Measurements from ENCODE around the gene SNX13. TPM values are rescaled to one million over a fixed set of nuclear protein-coding genes. Genes with fewer than 3 reads are reported as not detected.
A peak's percentile ranks its signal among the peaks of the same experiment; 100 is the strongest.

Gene SNX13
- total RNA-seq, 2 donors from 2014 or later, result 19.5 to 19.8 TPM

- Mint-ChIP-seq H3K27me3 (ENCODE audit: low read depth) (no peaks in the 10 kb centered on the region), H3K4me3 (peak overlapping the region; percentile 92 to 96), H3K4me1 (ENCODE audit: low read depth) (peaks cover 55% of the 10 kb centered on the region), H3K27ac (peak overlapping the region; percentile 99), H3K36me3 (ENCODE audit: insufficient read depth in 2 of 2) (peaks cover 5% of the 10 kb centered on the region in 2 donors), H3K9me3 (no peaks in the 10 kb centered on the region)
- peak; percentile 68 to 70 for ATAC-seq (replicated peaks in 1 of 2)
- DNase-seq, result peak; percentile 54 to 68
Measured at GRCh38 chr7:17939606-17940301, 540 bp downstream of the SNX13 start.

- Mint-ChIP-seq H3K36me3 (ENCODE audit: insufficient read depth in 2 of 2) (peaks cover 5% of the 10 kb centered on the region in 2 donors), H3K4me1 (ENCODE audit: low read depth) (peaks cover 61% of the 10 kb centered on the region), H3K27ac (peak overlapping the region; percentile 99), H3K27me3 (ENCODE audit: low read depth) (no peaks in the 10 kb centered on the region), H3K4me3 (peak overlapping the region; percentile 92 to 96), H3K9me3 (no peaks in the 10 kb centered on the region)
- no peak for ATAC-seq (replicated peaks in 1 of 2)
- no peak for DNase-seq
Measured at GRCh38 chr7:17939211-17939605, 1.1 kb downstream of the SNX13 start.

DNA sequence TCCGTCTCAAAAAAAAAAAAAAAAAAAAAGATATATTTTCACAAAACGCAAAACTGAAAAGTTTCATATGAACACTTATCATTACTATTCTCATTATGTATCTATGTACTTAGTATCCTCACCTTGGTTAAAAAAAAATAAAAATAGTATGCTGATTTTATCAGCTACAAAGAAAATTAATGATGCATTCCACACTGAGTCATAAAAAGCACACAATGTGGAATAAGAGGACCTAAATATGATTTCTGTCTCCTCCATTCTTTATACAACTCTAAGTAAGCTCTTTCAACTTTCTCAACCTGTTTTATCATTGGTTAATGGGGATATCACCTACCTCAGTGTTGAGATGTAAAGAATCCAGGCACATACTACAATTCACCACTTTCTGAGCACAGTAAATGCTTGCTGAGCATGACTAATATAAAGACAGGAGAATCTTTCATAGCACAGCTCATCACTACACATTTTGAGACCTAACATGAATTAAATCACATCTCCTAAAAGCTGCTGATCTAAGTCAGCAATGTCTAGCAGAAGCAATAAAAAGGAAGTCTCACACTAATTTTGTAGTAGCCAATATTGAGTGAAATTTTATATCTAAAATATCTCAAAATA is 2.7 kb downstream of the SNX13 start:
- peak overlapping the region; percentile 76 for H3K27ac Mint-ChIP-seq
- H3K36me3 Mint-ChIP-seq (ENCODE audit: insufficient read depth in 2 of 2), result peaks cover 5% of the 10 kb centered on the region in 2 donors
- H3K9me3 Mint-ChIP-seq, result no peaks in the 10 kb centered on the region
- no peaks in the 10 kb centered on the region for H3K27me3 Mint-ChIP-seq (ENCODE audit: low read depth)
- peak overlapping the region; percentile 23 to 96 for H3K4me3 Mint-ChIP-seq
- peak; percentile 39 to 44 for ATAC-seq (replicated peaks in 1 of 2)
- H3K4me1 Mint-ChIP-seq (ENCODE audit: low read depth), result peaks cover 77% of the 10 kb centered on the region
- DNase-seq, result no peak

GRCh38 chr7:17936321-17936720 is 4.0 kb downstream of the SNX13 start:
- H3K9me3 Mint-ChIP-seq, result no peaks in the 10 kb centered on the region
- peaks cover 72% of the 10 kb centered on the region for H3K4me1 Mint-ChIP-seq (ENCODE audit: low read depth)
- H3K27me3 Mint-ChIP-seq (ENCODE audit: low read depth), result no peaks in the 10 kb centered on the region
- DNase-seq (no peak), ATAC-seq (replicated peaks in 1 of 2) (no peak)
- H3K4me3 Mint-ChIP-seq, result peak overlapping the region in 1 of 2 donors; percentile 54
- H3K36me3 Mint-ChIP-seq (ENCODE audit: insufficient read depth in 2 of 2), result peaks cover 5% of the 10 kb centered on the region in 2 donors
- H3K27ac Mint-ChIP-seq, result no peak overlapping the region

DNA sequence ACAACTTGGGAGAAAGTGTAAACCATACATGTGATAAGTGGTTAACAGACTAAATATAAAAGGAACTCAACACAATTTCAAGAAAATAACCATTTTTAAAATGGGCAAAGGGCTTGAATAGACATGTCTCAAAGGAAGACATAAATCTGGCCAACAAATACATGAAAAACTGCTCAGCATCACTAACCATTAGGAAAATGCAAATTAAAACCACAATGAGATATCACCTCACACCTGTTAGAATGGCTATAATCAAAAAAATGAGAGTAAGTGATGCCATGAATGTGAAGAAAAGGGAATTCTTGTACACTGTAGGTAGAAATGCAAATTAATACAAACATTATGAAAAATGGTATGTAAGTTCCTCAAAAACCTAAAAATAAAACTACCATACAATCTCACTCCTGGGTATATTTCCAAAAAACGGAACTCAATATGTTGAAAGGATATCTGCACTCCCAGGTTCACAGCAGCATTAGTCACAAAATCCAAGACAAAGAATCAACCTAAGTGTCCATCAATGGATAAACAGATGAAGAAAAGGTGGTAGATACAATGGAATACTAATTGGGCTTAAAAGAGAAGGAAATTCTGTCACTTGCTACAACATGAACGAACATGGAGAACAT is 5.6 kb downstream of the SNX13 start:
- H3K27me3 Mint-ChIP-seq (ENCODE audit: low read depth), result no peaks in the 10 kb centered on the region
- no peak for DNase-seq
- ATAC-seq (replicated peaks in 1 of 2), result no peak
- peaks cover 84% of the 10 kb centered on the region for H3K4me1 Mint-ChIP-seq (ENCODE audit: low read depth)
- no peak overlapping the region for H3K4me3 Mint-ChIP-seq
- no peaks in the 10 kb centered on the region for H3K9me3 Mint-ChIP-seq
- no peak overlapping the region for H3K27ac Mint-ChIP-seq
- H3K36me3 Mint-ChIP-seq (ENCODE audit: insufficient read depth in 2 of 2), result peaks cover 3% of the 10 kb centered on the region in 2 donors

- no peak for DNase-seq
- Mint-ChIP-seq H3K9me3 (no peaks in the 10 kb centered on the region), H3K36me3 (ENCODE audit: insufficient read depth in 2 of 2) (peaks cover 0 to 2% of the 10 kb centered on the region in 2 donors), H3K27me3 (ENCODE audit: low read depth) (no peaks in the 10 kb centered on the region), H3K4me1 (ENCODE audit: low read depth) (peaks cover 87% of the 10 kb centered on the region), H3K4me3 (peak overlapping the region; percentile 25 to 63), H3K27ac (no peak overlapping the region)
- peak in 1 of 2 donors; percentile 12 for ATAC-seq (replicated peaks in 1 of 2)
Measured at GRCh38 chr7:17934094-17934493, 6.2 kb downstream of the SNX13 start.

GRCh38 chr7:17932770-17933169 is 7.5 kb downstream of the SNX13 start:
- no peak overlapping the region for H3K27ac Mint-ChIP-seq
- DNase-seq (no peak), ATAC-seq (replicated peaks in 1 of 2) (no peak)
- H3K4me1 Mint-ChIP-seq (ENCODE audit: low read depth), result peaks cover 80% of the 10 kb centered on the region
- H3K36me3 Mint-ChIP-seq (ENCODE audit: insufficient read depth in 2 of 2), result peaks cover 0 to 2% of the 10 kb centered on the region in 2 donors
- no peaks in the 10 kb centered on the region for H3K27me3 Mint-ChIP-seq (ENCODE audit: low read depth)
- no peaks in the 10 kb centered on the region for H3K9me3 Mint-ChIP-seq
- no peak overlapping the region for H3K4me3 Mint-ChIP-seq

DNA sequence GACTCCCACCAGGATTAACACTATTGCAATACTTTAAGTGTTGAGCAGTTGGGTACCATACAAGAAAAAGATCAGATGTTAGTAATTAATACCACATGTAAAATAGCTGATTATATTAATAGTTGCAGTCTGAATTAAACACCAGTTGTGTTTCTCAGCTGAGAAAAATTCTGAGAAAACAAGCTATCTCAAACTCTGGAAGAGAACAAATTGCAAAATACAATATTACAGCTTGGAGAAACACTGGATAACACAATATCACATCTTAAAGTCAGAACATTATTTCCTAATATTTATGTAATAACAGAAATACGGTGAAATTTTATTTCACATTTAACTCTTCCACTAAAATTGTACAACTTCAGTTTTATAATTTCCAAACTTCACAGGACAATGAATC is 9.2 kb downstream of the SNX13 start:
- H3K4me3 Mint-ChIP-seq, result no peak overlapping the region
- peaks cover 74% of the 10 kb centered on the region for H3K4me1 Mint-ChIP-seq (ENCODE audit: low read depth)
- DNase-seq (no peak), ATAC-seq (replicated peaks in 1 of 2) (no peak)
- no peaks in the 10 kb centered on the region for H3K27me3 Mint-ChIP-seq (ENCODE audit: low read depth)
- no peak overlapping the region for H3K27ac Mint-ChIP-seq
- no peaks in the 10 kb centered on the region for H3K9me3 Mint-ChIP-seq
- no peaks in the 10 kb centered on the region for H3K36me3 Mint-ChIP-seq (ENCODE audit: insufficient read depth in 2 of 2)

- no peak overlapping the region for H3K4me3 Mint-ChIP-seq
- no peaks in the 10 kb centered on the region for H3K27me3 Mint-ChIP-seq (ENCODE audit: low read depth)
- DNase-seq (no peak), ATAC-seq (replicated peaks in 1 of 2) (no peak)
- H3K4me1 Mint-ChIP-seq (ENCODE audit: low read depth), result peaks cover 73% of the 10 kb centered on the region
- no peak overlapping the region for H3K27ac Mint-ChIP-seq
- H3K9me3 Mint-ChIP-seq, result no peaks in the 10 kb centered on the region
- H3K36me3 Mint-ChIP-seq (ENCODE audit: insufficient read depth in 2 of 2), result no peaks in the 10 kb centered on the region
Measured at GRCh38 chr7:17930546-17930945, 9.7 kb downstream of the SNX13 start.

- peak; percentile 57 to 59 for ATAC-seq (replicated peaks in 1 of 2)
- Mint-ChIP-seq H3K4me1 (ENCODE audit: low read depth) (peaks cover 73% of the 10 kb centered on the region), H3K36me3 (ENCODE audit: insufficient read depth in 2 of 2) (no peaks in the 10 kb centered on the region), H3K4me3 (peak overlapping the region in 1 of 2 donors; percentile 64), H3K27ac (no peak overlapping the region), H3K9me3 (no peaks in the 10 kb centered on the region), H3K27me3 (ENCODE audit: low read depth) (no peaks in the 10 kb centered on the region)
- no peak for DNase-seq
Measured at GRCh38 chr7:17929647-17930395, 10.5 kb downstream of the SNX13 start.

DNA sequence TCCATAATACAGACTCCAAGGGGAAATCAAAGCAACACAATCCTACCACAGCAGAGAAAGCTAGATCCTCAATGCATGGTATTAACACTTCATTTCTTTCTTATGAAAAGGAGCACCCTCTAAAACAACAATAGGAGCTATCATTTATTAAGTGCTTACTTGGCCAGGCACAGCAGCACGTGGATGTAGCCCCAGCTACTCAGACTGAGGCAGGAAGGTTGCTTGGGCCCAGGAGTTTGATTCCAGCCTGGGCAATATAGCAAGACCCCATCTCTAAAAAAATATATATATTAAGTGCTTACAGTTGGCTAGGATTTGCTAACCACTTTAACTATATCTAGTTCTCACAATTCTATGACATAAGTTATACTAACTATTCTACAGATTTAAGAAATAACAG is 12.2 kb downstream of the SNX13 start:
- ATAC-seq (replicated peaks in 1 of 2) (no peak), DNase-seq (no peak)
- H3K27me3 Mint-ChIP-seq (ENCODE audit: low read depth), result no peaks in the 10 kb centered on the region
- no peak overlapping the region for H3K27ac Mint-ChIP-seq
- H3K4me1 Mint-ChIP-seq (ENCODE audit: low read depth), result peaks cover 65% of the 10 kb centered on the region
- no peaks in the 10 kb centered on the region for H3K9me3 Mint-ChIP-seq
- H3K36me3 Mint-ChIP-seq (ENCODE audit: insufficient read depth in 2 of 2), result no peaks in the 10 kb centered on the region
- no peak overlapping the region for H3K4me3 Mint-ChIP-seq

DNA sequence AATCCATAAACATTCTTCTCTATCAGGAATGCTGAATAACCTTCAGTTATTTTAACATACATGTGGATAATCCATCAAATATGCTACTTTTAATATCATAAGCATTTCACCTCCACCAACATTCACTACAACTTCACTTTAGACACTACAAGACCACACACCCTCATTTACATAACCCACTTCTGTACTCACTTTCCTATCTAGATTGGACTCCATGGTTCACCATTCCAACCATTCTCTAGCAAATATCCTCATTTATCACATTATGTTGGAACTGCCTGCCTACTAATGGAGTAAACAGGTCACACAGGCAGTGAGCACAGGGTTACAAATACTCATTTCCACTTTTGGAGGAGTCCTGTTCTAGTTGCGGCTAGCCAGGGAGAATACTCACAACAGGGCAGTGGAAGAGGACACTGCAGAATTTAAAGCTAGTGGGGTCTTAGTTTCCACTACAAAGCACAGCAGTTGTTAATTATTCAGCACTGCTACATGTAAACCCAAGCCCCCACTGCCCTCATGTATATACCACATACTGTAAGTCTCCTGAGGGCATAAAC is 18.4 kb downstream of the SNX13 start:
- peaks cover 5 to 7% of the 10 kb centered on the region in 2 donors for H3K36me3 Mint-ChIP-seq (ENCODE audit: insufficient read depth in 2 of 2)
- H3K27me3 Mint-ChIP-seq (ENCODE audit: low read depth), result no peaks in the 10 kb centered on the region
- no peaks in the 10 kb centered on the region for H3K9me3 Mint-ChIP-seq
- H3K4me1 Mint-ChIP-seq (ENCODE audit: low read depth), result peaks cover 25% of the 10 kb centered on the region
- no peak overlapping the region for H3K4me3 Mint-ChIP-seq
- no peak overlapping the region for H3K27ac Mint-ChIP-seq
- DNase-seq, result no peak
- ATAC-seq (replicated peaks in 1 of 2), result no peak

GRCh38 chr7:17917842-17918241 is 22.5 kb downstream of the SNX13 start:
- ATAC-seq (replicated peaks in 1 of 2) (no peak), DNase-seq (no peak)
- Mint-ChIP-seq H3K36me3 (ENCODE audit: insufficient read depth in 2 of 2) (peaks cover 5 to 7% of the 10 kb centered on the region in 2 donors), H3K9me3 (no peaks in the 10 kb centered on the region), H3K4me1 (ENCODE audit: low read depth) (peaks cover 5% of the 10 kb centered on the region), H3K27ac (no peak overlapping the region), H3K4me3 (no peak overlapping the region), H3K27me3 (ENCODE audit: low read depth) (no peaks in the 10 kb centered on the region)
